GM23248 (cell line): Measurements from ENCODE around the gene GPR132.
"Not testable (repeated sequence)": the region's sequence is repeated elsewhere in the genome, so short reads cannot be mapped to it uniquely, and the experiment has no call there.

Source experiments
- EZH2 ChIP-seq: fragments of 200-600 bp; sonication (generic); IDR thresholded peaks from 2 replicates; pipeline ENCODE4 v1.6.1; 2018; ENCODE audit warnings: antibody characterized with exemption, mild to moderate bottlenecking; ENCODE audit not compliant: insufficient read depth, poor library complexity, severe bottlenecking
- EZH2phosphoT487 ChIP-seq: fragments of 200-600 bp; sonication (generic); IDR thresholded peaks from 2 replicates; pipeline ENCODE4 v1.6.1; 2018; ENCODE audit warnings: antibody characterized with exemption, moderate library complexity, mild to moderate bottlenecking, low read depth; ENCODE audit not compliant: insufficient read depth

GRCh38 chr14:105109243-105109642 lies 44.0 kb upstream of the GPR132 start:
- not testable (repeated sequence) for TF ChIP-seq EZH2, EZH2phosphoT487
